Measurements from ENCODE around the gene OR2D2.

Gene OR2D2

GRCh38 chr11:6876914-6877313, 15.4 kb downstream of the OR2D2 start:
- no peak for TF ChIP-seq CTCF (IDR thresholded peaks at IDR 0.05)
- TF ChIP-seq ZFX (IDR thresholded peaks at IDR 0.05; ENCODE audit: borderline replicate concordance) = no peak
- H3K27ac ChIP-seq = no peak overlapping the region

GRCh38 chr11:6876325-6876724, 16.0 kb downstream of the OR2D2 start, which contains the start of gene OR10A4:
TSS of gene OR10A4 (plus strand) at chr11:6876625. CDS start at chr11:6876648, 23 bp downstream.
- TF ChIP-seq ZFX (IDR thresholded peaks at IDR 0.05; ENCODE audit: borderline replicate concordance) (no peak), CTCF (IDR thresholded peaks at IDR 0.05) (no peak)
- no peak within 1 kb of the TSS for H3K27ac ChIP-seq

GRCh38 chr11:6875761-6876160, 16.5 kb downstream of the OR2D2 start:
- H3K27ac ChIP-seq = no peak overlapping the region
- TF ChIP-seq CTCF (IDR thresholded peaks at IDR 0.05) (no peak), ZFX (IDR thresholded peaks at IDR 0.05; ENCODE audit: borderline replicate concordance) (no peak)

GRCh38 chr11:6871278-6871677, 21.0 kb downstream of the OR2D2 start:
- no peak for TF ChIP-seq ZFX (IDR thresholded peaks at IDR 0.05; ENCODE audit: borderline replicate concordance)
- no peak for TF ChIP-seq CTCF (IDR thresholded peaks at IDR 0.05)
- H3K27ac ChIP-seq = no peak overlapping the region

- TF ChIP-seq CTCF (IDR thresholded peaks at IDR 0.05) = no peak
Observed at GRCh38 chr11:6864438-6864837, 27.9 kb downstream of the OR2D2 start.

GRCh38 chr11:6862961-6863360, 29.3 kb downstream of the OR2D2 start, which contains the start of gene OR10A2:
TSS of gene OR10A2 (plus strand) at chr11:6863057. CDS start at chr11:6869755, 6,698 bp downstream.
- no peak for TF ChIP-seq ZFX (IDR thresholded peaks at IDR 0.05; ENCODE audit: borderline replicate concordance)
- TF ChIP-seq CTCF (IDR thresholded peaks at IDR 0.05) = no peak
- no peak within 1 kb of the TSS for H3K27ac ChIP-seq

More at GRCh38 chr11:6864438-6864837, 27.9 kb downstream of the OR2D2 start:
- no peak overlapping the region for H3K27ac ChIP-seq

GRCh38 chr11:6856871-6857270, 35.4 kb downstream of the OR2D2 start:
- TF ChIP-seq ZFX (IDR thresholded peaks at IDR 0.05; ENCODE audit: borderline replicate concordance) = no peak
- TF ChIP-seq CTCF (IDR thresholded peaks at IDR 0.05) = no peak
- H3K27ac ChIP-seq = no peak overlapping the region
